GM20000 (cell line): ENCODE measurements around the gene PHLDB2.

Source experiments
- DNase-seq: peaks from one replicate; pipeline ENCODE4 v3.0.0; 2012; ENCODE audit warnings: low spot score
- TF ChIP-seq, protein P1 (sequence below): IDR thresholded peaks from 2 replicates; pipeline ENCODE4 v1.5.1; 2012; ENCODE audit warnings: mild to moderate bottlenecking, control low read depth; ENCODE audit errors: extremely low read depth, missing control alignments

Gene PHLDB2

DNA sequence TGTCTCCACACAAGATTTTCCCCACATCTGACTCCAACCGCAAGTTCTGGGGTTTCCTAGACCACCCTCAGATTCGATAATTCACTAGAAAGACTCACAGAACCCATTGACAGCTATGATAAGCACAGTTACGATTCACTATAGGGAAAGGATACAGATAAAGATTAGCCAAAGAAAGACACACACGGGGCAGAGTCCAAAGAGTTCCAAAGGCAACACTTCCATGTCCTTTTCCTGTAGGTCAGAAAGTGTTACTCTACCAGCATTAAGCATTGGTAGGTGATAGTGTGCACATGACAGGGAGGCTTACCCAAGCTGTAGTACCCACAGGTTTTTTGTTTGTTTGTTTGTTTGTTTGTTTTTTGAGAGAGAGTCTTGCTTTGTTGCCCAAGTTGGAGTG lies 48.1 kb downstream of the PHLDB2 start:
- DNase-seq = no peak
- TF ChIP-seq, protein P1, sequence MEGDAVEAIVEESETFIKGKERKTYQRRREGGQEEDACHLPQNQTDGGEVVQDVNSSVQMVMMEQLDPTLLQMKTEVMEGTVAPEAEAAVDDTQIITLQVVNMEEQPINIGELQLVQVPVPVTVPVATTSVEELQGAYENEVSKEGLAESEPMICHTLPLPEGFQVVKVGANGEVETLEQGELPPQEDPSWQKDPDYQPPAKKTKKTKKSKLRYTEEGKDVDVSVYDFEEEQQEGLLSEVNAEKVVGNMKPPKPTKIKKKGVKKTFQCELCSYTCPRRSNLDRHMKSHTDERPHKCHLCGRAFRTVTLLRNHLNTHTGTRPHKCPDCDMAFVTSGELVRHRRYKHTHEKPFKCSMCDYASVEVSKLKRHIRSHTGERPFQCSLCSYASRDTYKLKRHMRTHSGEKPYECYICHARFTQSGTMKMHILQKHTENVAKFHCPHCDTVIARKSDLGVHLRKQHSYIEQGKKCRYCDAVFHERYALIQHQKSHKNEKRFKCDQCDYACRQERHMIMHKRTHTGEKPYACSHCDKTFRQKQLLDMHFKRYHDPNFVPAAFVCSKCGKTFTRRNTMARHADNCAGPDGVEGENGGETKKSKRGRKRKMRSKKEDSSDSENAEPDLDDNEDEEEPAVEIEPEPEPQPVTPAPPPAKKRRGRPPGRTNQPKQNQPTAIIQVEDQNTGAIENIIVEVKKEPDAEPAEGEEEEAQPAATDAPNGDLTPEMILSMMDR = no peak

DNA sequence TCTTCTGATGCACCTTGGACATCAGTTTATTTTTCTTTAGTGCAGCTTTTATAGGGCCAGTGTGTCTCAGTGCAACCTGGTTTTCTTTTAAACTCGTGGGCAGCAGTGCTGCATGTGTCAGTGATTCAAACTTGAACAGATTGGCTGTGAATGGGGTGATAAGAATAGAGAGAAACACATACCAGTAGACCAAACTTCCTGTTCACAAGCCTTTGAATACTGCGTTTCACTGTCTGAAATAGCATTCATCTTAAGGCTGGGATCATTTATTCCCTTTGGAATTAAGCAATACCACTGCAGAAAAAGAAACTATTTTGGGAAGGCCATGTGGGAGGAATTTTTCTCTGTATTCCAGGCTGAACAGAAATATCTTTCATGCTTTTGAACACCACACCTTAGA lies 51.7 kb downstream of the PHLDB2 start:
- TF ChIP-seq, protein P1 = no peak
- no peak for DNase-seq

DNA sequence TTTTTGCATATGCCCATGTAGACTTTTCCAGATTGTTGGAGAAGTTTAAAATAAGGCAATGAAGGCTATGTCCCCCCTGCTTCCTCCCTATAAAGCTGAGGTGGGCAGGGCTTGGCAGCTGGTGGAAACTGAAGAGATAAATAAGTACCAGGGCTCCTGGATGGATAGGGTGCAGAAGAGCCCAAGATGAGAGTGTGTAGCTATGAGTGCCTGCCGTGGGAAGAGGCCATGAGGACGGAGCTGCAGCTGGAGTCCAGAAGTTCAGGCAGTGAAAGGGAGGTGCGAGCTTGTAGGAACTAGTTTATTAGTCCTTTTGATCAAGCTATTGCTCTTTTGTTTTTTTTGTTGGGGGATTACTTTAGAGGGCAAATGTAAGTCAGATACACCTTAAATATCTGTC lies 52.4 kb downstream of the PHLDB2 start:
- DNase-seq = no peak
- TF ChIP-seq, protein P1 = no peak

DNA sequence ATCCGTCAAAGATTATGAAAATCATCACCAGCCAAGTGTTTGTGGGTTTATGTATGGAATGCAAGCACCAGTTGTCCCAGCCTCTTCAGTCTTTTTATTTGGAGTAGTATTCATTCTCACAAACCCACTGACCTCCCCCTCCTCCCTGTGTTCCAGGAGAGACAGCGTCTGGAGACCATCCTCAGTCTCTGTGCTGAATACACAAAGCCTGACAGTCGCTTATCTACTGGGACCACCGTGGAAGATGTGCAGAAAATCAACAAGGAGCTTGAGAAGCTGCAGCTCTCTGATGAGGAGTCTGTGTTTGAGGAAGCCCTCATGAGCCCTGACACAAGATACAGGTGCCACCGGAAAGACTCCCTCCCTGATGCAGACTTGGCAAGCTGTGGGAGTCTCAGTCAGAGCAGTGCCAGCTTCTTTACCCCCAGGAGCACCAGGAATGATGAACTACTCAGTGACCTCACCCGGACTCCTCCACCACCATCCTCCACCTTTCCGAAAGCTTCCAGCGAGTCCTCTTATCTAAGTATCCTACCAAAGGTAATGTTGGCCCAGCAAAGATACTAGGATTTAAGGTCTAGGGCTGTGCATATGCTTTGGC lies 54.2 kb downstream of the PHLDB2 start:
- TF ChIP-seq, protein P1 = no peak
- DNase-seq = no peak

DNA sequence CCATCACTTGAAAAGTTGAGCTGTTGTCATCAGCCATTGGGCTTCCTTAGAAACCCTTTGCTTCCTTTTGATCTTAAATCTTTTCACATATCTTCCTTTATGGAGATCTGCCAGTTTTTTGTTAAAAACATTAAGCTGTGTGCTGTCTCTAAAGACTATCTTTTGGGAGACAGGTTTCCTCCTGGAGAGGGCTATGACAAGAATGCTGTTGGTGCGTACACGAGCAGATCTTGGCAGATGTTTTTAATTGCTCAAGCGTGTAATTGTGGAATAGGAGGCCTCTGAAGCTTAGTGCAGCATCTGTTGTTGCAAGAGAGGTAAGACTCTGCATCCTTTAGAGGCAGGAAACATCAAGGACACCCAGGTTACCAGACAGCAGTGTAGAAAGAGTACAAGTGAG lies 56.8 kb downstream of the PHLDB2 start:
- TF ChIP-seq, protein P1 = no peak
- DNase-seq = no peak

DNA sequence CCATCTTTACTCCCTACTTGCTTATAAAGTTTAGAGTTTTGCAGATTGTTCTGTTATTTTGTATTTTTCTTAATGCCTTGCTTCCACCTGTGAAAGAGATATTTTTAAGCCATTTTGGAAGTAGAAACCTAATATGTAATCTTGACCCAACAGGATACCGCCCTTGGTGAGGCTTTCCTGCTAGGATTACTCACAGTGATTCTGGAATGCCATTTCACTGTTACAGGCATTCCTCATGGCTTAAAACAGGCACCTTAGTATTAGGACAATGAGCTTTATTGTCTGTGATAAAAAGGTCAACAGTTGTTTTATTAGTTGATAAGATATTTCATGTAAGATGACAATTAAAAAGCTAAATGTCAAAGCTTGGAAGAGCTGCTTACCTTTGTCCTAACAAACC lies 58.2 kb downstream of the PHLDB2 start:
- TF ChIP-seq, protein P1 = no peak
- no peak for DNase-seq

DNA sequence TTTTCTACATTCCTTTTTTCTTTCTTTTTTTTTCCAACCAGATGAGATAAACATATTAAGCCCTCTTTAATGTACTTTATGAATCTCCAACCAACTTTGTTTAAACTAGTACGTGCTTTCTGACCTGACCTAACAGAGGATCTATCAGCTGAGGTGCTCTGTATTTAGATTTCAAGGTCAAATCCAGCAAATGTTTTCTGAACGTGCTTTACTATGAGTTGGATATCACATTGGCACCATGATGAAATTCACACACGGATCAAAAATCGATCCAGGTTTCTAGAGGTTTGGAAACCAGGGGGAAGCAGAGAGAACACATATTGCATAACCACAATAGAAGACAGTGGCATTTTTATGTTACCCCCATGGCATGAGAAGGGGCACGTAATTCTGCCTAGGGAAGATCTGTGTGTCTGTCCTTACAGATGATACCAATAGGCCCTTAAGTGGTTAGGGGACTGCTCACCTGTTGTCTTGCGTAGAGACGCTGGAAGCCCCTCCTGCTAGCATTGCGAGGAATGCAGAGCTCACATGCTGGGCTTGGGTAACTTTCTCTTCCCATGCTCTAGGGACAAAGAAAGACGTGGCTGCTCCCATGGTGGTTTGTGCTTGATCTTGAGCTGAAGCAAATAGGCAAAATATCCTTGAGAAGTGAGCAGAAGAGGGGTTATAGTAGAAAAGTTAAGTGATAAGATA lies 60.5 kb downstream of the PHLDB2 start:
- DNase-seq = no peak

More for the DNA sequence above, 60.5 kb downstream of the PHLDB2 start:
- TF ChIP-seq, protein P1 = no peak
